ENCODE measurements around the gene TMEM132A.
"Not testable (repeated sequence)": the region's sequence is repeated elsewhere in the genome, so short reads cannot be mapped to it uniquely, and the experiment has no call there.

Gene TMEM132A

DNA sequence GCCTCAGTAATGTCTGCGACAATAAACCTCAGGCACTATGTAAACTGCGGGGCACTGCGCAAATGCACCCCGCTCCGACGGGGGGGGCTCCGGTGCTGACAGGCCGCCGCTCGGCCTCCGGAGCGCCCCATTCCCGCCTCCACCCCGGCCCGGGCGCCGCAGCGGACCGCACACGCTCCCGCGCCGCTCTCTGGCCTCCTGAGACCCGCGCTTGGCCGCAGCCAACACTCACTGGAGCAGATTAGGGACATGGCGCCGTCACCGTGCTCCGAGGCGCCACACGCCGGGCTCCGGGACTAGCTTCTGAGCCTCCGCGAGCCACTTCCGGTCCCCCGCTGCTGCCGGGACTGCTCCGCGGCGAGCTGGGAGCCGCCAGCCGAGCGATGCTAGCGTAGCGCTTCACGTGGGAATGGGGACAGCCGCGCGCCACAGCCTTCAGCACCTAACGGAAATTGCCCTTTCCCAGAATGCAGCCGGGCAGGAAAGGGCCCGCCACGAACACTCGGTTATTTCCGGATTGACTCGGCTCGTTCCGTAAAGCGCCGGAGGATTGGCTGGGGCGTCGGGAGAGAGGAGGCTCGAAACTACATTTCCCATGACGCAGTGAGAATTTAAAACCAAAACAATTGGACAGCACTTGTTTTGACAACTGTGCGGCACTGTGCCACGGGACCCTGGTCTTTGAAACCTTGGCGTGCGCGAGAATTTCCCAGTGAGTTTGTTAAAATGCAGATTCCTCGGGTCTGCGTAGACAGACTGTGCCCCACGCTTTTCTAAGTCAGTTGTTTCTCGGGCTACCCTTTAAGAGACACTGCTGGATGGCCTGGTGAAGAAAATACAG, 17.9 kb upstream of the TMEM132A start, which contains the start of gene PRPF19:
Gene PRPF19 (minus strand): TSS at position 454 of the 841 bp plus-strand sequence. CDS start 203 bp downstream, at position 251.
- DNase-seq: peak; percentile 96 to 99 (median 98)

DNA sequence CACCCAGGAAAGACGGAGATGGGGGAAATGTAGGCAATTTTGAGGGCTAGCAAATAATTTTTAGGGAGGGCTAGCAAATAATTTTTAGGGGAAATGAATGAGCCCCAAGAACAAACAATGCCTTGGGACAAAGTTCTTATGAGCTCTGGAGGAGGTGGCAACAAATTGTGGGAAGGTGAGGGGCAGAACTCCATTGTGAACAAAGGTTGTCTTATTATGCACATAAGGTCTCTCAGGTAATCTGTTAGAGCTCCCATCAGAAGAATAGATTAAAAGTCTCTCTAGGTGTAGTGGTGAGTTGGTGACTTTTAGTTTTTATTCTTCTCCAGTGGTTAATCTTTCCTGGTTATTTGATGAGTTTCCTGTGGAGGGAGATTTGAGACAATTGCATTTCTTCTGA, 15.5 kb upstream of the TMEM132A start:
- DNase-seq: no peak

DNA sequence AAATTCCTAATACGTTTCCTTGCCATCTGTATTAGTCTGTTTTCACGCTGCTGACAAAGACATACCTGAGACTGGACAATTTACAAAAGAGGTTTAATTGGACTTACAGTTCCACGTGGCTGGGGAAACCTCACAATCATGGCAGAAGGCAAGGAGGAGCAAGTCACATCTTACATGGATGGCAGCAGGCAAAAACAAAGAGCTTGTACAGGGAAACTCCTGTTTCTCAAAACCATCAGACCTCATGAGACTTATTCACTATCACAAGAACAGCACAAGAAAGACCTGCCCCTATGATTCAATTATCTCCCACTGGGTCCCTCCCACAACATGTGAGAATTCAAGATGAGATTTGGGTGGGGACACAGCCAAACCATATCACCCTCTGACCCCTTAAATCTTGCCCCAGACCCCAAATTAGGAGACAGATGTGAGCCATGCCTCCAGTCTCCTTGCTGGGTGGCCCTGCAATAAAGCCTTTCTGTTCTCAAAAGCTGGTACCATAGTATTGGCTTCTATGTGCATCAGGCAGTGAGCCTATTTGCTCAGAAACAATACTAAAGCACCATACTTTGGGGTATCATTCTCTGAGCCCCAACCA, 14.5 kb upstream of the TMEM132A start:
- DNase-seq: not testable (repeated sequence)

DNA sequence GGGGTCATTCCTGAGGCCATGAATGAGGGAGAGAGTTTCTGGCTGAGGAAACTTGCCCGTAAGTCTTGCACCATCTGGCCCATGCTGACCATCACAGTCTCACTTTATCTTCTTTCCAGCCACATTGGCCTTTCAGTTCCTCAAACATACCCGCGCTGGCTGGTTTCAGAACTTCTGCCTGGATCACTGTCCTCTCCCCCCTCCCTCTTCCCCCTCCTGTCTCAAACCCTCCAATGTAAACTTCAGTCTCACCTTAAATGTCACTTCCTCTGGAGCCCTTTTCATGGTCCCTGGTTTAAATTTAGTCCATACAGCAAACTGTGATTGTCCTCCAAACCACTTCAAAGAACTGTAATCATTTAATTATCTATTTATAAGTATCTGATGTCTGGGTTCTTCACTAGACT, 14.0 kb upstream of the TMEM132A start:
- no peak for DNase-seq

DNA sequence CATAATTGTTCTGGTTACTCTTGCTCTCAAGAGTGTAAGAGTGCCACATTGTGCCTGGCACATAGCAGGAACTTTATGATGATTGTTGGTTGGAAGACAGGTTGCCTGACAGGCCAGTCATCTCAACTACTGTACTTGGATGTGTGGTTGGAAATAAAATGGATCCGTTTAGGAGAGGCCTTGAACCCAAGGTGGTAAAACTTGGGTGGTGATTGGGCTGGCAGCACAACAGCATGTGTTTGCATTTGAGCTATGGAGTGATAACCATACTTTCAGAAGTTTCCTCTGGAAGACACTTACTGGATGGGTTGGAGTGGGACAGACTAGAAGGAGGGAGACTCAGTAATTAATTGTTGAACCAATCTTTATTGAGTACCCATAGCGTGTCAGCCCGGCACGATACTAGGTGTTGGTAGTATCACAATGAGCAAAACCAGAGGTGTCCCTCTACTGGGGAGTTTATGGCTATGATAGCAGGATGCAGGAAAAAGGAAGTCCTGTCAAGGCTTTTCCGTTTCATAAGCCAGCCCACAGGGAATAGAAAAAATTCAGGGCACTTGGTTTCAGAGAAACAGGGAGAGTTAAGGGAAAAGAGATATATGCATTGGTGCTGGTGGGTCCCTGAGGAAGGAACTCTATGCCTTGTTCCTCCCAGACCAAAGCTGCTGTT, 13.4 kb upstream of the TMEM132A start:
- DNase-seq: no peak

DNA sequence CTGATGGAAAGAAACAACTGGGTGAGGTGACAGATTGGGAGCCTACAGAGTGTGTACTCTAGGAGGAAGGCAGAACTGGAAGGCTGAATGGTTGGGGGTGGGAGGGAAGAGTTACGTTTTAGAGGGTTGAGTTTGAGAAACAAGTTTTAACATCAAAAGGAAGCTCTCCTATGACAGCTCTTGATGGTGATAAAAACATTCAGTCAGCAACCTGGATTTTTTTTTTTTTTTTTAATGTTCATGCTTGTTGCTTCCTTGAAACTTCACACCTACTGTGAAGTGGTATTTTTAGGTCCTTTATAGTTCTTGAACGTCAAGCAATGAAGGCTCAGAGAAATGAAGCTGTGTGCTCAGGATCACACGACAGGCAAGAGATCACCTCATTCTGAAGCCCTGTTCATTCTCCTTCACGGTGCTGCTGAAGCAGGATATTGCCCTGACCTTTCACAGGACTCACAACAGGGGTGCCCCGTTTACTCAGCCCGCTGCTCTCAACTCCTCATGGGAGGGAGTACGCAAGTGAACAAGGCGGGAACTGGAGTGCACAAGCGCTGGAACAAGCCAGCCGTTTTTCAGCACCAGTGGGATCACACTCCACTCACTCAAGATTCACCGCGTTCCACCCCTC, 11.9 kb upstream of the TMEM132A start:
- peak; percentile 23 to 82 (median 58) for DNase-seq

DNA sequence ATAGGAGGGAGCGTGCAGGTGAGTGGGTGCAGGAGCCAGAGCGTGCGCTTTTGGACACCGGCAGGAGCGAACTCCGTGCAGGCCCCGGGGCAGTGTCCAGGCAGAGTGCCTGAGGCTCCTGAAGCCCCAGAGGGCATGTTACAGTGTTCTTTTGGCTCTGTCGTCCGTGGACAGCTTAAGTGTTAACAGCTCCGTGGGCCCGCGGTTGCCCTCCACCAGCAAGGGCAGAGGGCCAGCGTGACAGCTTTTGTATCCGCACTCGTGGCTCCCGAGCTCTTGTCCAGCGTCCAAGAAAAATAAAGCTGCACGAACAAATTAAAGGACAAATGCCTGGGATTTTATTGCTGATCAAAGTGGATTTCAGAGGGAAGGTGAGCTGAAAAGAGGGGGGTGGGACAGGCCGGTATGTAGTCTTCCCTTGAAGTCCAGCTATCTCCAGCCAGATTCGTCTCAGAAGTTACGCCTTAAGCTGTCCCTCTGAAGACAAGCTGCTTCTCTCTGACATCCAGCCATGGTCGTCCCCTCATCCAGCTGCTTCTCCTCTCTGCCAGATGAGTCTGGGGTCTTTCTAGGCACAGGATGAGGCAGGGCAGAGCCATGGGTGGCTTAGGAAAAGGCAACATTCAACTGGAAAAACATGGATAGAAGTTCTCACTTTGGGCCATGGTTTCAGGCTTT, 11.3 kb upstream of the TMEM132A start:
- DNase-seq: no peak

DNA sequence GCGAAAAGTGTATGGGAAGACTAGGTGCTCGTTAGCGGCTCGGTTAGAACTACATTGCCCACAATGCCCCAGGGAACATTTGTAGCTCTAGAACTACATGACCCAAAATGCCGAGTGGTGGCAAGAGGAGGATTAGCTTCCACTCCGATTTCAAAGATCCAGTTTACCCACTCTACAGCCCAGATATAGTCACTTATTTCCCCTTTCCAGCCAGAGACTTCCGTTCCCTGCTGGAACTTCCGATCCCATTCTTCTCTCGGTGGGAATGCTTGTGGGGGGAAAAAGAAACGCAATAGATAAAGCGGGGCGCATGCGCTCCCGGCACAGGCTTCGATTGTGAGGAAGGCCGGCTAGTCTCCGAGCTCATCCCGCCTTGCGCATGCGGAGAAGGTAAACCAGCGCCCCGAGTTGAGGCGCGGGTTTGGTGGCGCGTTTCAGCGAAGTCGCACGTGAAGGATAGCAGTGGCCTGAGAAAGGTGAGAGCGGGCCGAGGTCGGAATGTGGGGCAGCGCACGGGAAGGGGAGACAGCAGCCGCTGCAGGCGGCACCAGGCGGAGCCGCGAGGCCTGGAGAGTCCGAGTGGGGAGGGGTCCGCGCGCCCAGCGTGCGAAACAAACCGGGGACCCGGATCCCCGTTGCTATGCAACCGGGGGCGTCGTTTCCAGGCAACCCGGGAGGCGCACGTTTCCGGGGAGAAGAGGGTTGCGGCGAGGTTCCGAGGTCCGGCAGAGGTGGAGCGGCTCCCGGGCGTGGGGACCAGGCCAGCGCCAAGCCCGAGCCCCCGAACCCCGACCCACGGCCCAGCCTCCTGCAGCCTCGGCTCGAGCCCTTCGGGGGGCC, 10.2 kb upstream of the TMEM132A start, which contains the start of gene TMEM109:
Gene TMEM109 (plus strand): TSS at position 366 of the 840 bp plus-strand sequence. CDS start 5,536 bp downstream, outside the sequence.
- peak; percentile 80 to 95 (median 90) for DNase-seq

DNA sequence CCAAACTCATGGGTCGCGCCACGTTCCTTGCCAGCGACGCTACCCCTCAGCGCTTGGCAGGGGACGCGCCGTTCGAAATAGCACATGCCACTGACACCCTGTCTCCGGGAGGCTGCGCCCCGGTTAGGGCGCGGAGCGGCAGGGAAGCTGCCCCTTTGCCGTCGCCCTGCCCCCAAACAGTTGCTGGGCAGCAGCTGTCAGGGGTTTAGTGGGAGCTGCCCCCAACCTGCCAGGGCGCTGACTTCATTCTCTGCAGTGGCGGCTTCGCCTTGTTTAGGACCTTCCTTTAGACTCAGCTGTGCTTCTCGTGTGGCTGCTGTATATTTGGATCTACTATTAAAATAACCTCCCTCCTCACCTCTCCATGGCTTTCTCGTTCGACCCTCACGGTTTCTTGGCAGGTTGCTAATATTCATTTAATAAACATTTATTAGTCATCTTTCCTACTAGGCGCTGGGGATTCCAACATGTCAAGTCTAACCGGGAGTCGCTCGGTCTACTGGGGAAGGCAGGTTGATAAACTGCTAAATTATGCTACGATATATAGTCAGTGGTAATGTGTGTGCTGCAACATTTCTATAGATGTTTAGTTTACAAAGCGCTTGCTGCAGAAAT, 9.5 kb upstream of the TMEM132A start:
- DNase-seq: peak in 5 of 6 experiments; percentile 32 to 67 (median 42)

DNA sequence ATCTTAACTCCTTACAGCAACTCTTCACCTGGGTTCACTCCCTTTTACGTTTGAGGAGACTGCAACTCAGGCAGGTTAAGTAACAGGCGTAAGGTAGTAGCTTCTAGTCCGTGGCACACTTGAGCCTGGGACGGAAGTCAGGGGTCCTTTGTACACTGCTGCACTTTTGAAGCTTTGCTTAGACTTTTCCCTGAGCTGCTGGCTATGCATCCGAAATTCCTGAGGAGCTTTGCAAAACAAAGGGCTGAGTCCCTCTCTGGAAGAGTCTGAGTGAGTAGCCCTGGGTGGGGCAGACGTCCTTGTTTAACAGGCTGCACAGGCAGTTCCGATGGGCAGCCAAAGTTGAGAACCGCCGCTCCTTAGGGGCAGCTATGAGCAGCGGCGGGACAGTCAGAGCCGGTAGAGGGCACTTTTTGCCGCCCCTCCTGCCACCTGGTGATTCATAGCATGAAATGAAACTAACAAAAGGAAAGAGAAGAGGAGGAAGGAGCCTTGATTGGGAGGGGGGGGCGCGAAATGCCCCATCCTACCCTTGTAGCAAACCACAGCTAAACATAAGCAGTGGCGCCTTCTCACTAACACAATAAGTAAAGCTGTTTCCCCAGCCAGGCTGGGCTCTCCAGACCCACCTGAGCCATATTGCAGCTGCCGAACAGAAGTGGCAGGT, 8.9 kb upstream of the TMEM132A start:
- peak; percentile 37 to 61 (median 46) for DNase-seq

DNA sequence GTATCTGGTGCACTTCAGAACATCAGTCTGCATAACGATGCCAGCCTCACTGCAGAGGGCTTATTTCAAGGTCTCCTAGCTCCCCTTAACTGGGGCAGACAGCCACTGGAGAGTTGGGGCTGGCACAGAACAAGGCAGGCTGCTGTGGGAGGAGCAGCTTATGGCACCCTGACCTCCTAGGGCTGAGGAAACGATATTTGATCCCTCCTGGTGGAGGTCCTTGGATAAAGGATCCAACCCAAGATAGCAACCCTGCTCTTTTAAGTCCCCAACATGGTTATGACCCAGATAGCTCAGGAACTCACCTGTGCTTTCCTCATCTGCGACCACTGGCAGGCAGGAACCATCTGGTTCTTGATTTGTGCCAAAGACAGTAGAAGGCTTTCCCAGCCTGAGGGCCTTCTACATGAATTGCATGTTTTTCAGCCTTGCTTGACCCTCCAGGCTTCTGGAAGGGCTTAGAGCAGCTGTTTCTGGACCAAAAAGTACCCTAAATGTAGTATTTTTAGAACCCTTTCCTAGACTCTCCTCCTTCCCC, 7.5 kb upstream of the TMEM132A start:
- DNase-seq: no peak

DNA sequence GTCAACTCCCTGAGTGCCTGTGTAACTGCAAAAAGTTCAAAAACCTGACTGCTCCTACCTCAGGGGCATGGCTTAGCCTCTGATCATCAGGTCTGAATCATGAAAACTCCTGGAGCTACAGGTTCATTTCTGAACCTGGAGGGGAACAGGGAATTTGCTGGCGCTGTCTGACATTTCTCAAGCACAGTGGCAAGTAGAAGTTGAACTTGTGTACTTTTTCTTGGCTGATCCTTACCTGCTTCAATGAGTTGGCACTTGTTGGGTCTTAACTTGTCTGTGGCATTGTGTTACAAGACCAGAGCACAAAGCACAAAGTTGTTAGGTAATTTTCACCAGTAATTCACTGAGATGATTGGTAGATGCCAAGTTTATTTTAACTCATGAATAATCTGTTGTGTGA, 7.0 kb upstream of the TMEM132A start:
- no peak for DNase-seq

DNA sequence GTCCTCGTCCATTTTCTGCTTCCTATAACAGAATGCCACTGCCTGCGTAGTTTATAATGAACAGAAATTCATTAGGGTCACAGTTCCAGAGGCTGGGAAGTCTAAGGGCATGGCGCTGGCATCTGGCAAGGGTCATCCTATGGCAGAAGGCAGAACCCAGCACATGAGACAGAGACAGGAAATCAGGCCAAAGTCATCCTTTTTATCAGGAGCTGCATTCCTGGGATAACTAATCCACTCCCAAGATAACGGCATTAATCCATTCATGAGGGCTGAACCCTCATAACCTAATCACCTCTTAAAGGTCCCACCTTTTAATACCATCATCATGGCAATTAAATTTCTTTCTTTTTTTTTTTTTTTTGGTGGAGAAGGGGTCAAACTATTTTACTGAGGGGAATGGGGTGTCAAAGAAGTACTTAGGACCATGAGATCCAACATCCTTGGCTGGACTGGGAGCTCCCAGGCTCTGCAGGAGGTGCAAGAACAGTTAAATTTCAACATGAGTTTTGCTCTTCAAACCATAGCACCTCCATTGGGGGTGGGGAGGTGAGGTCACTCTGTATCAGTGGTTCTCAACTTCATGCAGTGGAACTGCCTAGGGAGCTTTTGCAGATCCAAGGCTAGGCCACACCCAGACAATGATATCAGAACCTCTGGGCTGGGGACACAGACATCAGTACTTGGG, 5.9 kb upstream of the TMEM132A start:
- no peak for DNase-seq

DNA sequence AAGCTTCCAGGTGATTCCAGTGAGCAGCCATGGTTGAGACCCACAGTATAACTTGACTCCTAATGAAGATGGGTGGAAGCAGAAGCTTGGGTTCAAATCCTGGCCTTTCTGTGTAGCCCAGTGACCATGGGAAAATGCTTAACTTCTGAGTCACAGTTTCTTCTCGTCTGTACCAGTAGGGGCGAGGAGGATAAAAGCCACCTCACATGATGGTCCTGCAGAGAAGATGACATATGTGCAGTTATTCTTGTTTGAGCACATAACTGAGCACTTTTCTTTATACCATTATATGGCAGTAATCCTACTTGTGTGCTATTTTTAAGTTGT, 5.4 kb upstream of the TMEM132A start:
- no peak for DNase-seq

DNA sequence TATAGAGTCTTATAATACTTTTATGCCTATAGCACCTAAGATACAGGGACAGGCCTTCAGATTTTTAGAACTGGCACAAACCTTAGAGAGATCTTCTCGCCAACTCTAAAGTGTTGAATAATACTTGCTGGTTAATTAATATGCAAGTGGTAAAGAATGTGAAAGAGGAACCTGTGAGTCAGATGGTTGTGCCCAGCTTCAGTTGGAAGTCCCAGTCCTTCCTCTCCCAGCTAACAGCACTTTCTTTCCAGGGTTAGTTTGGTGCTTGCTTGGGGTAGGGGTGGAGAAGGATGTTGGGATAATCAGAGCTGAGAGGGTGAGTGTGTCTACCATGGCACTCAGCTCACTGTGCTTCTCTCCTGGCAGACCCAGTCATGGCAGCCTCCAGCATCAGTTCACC, 4.9 kb upstream of the TMEM132A start:
- no peak for DNase-seq

DNA sequence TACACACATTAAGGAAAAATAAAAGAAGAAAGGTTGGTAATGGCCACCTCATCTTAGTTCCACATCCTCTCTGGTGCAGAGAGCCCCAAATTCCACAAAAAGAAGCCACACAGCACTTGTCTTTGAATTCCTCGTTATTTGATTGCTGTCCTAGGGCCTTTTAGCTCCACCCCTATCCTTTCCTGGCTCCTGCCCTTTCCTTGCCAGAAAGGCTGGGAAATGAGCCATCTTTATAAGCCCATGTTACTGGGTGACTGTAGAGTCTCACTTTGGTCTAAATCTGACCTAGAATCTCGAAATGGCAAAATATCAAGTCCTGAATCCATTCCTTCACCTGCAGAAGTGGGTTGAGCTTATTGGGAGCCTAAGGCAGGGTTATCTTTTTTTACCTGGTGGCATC, 4.3 kb upstream of the TMEM132A start:
- DNase-seq: no peak

DNA sequence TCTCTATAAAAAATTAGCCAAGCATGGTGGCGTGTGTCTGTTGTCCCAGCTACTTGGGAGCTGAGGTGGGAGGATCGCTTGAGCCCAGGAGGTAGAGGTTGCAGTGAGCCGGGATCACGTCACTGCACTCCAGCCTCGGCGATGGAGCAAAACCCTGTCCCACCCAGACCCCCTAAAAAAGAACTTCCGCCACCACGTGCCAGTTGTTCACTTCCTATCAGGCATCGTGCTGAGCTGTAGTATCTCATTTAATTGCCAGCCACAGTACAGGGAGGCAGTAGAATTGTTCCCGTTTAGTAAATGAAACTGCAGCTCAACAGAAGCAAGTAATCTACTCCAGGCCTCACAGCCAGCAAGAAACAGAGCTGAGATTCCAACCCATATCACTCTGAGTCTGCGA, 3.0 kb upstream of the TMEM132A start:
- no peak for DNase-seq

DNA sequence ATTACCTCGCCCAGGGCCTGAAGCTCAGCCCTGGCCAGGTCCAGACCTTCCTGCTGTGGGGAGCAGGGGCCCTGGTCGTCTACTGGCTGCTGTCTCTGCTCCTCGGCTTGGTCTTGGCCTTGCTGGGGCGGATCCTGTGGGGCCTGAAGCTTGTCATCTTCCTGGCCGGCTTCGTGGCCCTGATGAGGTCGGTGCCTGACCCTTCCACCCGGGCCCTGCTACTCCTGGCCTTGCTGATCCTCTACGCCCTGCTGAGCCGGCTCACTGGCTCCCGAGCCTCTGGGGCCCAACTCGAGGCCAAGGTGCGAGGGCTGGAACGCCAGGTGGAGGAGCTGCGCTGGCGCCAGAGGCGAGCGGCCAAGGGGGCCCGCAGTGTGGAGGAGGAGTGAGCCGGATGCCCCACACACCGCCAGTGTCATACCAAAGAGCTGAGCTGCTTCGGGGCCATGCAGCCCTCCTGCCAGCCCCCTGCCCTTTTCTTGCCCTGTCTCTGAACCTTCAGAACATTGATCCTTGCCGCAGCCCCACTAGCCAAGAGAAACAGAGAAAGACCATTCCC, 2.4 kb upstream of the TMEM132A start:
- no peak for DNase-seq

DNA sequence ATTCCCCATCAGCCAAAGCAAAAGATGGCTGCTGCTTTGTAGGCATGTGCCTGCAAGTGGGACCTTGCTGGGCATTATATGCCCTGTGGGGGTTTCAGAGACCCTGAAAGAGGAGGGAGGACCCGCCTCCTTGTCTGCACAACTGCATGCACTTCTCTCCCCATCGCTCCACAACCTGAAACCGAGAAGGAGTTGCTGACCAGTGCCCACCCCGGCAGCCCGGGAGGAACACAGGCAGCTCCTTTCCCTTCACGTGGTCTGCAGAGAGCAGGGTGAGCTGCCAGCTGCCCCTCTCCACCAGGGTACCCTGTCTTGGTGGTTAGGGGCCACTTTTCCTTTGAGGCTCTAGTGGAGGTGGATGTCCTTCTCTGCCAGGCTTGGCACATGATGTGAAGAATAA, 1.4 kb upstream of the TMEM132A start:
- no peak for DNase-seq
